NCI-H1436 treated with DMSO at 0.1 percent for 48 hours (cell line): ENCODE measurements around the gene POFUT2.

Experiments
- DNase-seq: peaks from one replicate; lab custom pipeline; 2025; lab: John Stamatoyannopoulos, UW

The POFUT2 gene

DNA sequence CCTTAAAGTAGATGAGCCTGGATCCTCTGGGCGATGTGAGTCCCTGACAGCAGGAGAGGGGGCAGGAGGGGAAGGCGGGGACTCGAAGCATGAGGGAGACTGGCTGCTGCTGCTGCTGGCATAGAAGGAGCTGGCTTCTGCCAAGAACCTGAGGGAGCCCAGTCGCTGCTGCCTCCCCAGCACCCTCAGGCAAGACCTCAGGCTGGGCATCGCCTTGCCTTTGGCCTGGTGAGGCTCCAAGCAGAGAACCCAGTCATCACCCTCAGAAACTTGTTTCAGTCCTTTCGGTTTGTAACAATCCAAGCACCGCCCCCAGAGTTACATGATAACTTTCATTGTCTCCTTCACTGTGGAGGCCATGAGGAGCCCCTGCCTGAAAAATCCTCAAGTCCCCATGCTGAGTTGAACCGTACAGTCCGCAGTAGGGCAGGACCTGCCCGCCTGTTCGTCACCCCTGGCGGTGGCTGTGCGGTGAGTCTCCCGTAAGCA lies 38.8 kb downstream of the POFUT2 start:
- DNase-seq: no peak

DNA sequence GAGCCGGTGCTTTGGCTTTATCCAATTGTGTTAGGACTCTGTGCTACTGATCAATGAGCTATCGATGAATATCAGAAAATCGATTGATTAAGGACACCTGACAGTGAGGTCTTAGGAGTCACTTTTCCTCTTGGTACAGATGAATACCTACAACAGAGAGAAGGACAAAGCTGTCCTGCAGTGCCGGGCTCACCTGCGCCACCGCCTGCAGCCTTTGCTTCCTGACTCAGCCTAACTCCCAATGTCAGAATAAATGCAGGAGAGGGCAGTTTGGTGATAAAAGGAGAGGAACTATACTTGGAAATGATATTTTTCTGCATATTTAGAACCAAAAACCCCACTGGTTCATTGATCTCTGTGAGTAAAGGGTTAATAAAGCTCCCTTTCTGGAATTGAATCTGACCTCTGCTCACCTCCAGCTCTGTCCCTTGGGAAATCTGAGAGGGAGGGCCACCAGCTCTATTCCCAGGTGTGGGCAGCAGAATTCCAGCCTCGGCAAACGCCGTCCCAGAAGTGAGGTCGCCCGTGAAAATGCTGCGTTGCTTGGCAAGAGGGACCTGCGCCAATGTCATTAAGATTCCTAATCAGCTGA lies 39.3 kb downstream of the POFUT2 start:
- no peak for DNase-seq

GRCh38 chr21:45246386-45247320 lies 41.0 kb downstream of the POFUT2 start:
- DNase-seq: no peak

DNA sequence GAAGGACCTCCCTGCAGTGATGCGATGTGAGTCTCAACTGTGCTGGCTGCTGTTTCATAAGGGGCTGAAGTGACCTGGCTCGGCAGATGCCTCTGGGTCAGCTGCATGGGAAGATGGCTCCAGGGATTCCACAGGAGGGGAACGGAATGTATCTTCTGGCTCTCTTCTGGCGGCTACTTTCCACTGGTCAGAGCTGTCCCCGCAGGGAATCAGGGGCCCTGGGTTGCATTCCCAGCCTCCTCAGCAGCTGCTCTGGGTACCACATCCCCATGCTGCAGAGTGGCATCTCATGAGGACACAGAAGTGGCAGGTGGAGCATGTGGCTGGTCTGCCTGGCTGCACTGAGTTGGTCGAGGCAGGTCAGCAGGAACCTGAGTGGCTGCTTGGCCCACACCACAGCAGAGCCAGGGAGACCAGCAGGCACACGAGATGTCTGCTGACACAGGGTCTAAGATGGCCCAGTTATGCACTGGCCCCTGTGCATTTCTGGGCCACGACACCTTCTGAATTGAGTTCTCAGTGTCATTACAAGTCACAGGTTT lies 42.8 kb downstream of the POFUT2 start:
- no peak for DNase-seq

- no peak for DNase-seq
Measured at GRCh38 chr21:45243603-45244002, 44.1 kb downstream of the POFUT2 start.

GRCh38 chr21:45241357-45241756 lies 46.3 kb downstream of the POFUT2 start:
- DNase-seq: no peak

DNA sequence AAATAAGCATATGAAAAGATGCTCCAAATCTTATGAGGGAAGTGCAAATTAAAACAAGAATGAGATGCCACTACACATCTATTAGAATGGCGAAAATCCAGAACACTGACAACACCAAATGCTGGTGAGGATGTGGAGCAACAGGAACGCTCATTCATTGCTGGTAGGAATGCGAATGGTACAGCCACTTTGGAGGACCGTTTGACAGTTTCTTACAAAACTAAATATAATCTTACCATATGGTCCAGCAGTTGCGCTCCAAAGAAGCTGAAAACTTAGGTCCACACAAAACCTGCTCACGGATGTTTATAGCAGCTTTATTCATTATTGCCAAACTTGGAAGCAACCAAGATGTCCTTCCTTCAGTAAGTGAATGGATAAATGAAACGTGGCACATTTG lies 50.3 kb downstream of the POFUT2 start:
- DNase-seq: no peak

GRCh38 chr21:45236481-45236880 lies 51.2 kb downstream of the POFUT2 start:
- no peak for DNase-seq

- no peak for DNase-seq
Measured at GRCh38 chr21:45235488-45235887, 52.2 kb downstream of the POFUT2 start.

GRCh38 chr21:45234965-45235364 lies 52.7 kb downstream of the POFUT2 start:
- DNase-seq: no peak

DNA sequence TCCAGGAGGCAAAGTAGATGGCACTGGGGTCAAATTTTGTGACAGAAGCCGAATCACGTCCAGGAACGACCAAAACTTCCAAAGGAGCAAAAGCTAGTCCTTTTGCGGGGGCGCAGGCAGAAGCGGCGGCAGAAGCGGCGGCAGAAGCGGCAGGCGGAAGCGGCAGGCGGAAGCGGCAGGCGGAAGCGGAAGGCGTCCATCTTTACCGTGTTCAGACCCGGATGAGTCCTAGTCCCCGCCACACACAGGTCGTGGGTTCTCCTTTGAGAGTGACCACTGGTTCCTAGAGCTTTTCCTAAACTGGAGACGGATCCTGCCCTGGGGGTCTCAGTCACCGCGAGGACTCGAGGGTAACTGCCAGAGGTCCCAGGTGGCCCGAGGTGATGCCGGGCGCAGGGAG lies 53.6 kb downstream of the POFUT2 start:
- DNase-seq: no peak

- no peak for DNase-seq
Measured at GRCh38 chr21:45231705-45232104, 56.0 kb downstream of the POFUT2 start.

DNA sequence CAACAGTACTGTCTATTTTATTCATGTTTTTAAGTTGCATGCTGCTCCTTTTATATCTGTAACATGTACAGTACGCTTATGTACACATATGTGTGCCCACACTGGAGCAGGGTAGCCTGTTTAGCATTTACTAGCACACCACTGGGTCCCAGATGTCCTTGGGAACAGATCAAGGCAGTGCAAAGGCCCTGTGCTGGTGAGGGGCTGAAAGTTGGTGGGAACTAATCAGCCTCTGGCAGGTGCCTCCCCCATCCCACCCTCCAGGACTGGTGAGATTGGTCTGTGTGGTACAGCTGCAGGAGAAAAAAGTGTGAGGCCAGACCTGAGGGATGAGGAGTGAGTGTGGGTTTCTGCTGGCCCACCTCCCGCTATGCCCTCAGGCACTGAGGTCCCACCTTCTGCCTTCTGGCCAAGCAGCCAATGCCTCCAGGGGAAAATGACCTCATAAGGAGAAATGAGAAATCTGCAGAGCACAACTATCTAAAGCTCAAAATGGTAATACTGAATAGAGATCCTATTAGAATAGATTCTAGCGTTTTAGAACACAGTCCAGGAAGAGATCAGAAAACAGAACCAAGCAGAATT lies 58.9 kb downstream of the POFUT2 start:
- no peak for DNase-seq

GRCh38 chr21:45228171-45228641 lies 59.5 kb downstream of the POFUT2 start:
- DNase-seq: no peak

GRCh38 chr21:45227735-45228134 lies 60.0 kb downstream of the POFUT2 start:
- DNase-seq: no peak

- no peak for DNase-seq
Measured at GRCh38 chr21:45226540-45227326, 61.0 kb downstream of the POFUT2 start.

- no peak for DNase-seq
Measured at GRCh38 chr21:45225741-45226327, 61.9 kb downstream of the POFUT2 start.

- DNase-seq: no peak
Measured at GRCh38 chr21:45225041-45225740, 62.5 kb downstream of the POFUT2 start.

- no peak for DNase-seq
Measured at GRCh38 chr21:45224189-45224938, 63.3 kb downstream of the POFUT2 start.
